Hematopoietic multipotent progenitor cell treated with erythropoietin and hydrocortisone succinate and interleukin-3 and kit ligand, for 4 days (in vitro differentiated cells): ENCODE results near the gene DDX20.

Experiments
- DNase-seq: peaks from one replicate; pipeline ENCODE4 v3.0.0-alpha.2; 2015

DDX20 gene

DNA sequence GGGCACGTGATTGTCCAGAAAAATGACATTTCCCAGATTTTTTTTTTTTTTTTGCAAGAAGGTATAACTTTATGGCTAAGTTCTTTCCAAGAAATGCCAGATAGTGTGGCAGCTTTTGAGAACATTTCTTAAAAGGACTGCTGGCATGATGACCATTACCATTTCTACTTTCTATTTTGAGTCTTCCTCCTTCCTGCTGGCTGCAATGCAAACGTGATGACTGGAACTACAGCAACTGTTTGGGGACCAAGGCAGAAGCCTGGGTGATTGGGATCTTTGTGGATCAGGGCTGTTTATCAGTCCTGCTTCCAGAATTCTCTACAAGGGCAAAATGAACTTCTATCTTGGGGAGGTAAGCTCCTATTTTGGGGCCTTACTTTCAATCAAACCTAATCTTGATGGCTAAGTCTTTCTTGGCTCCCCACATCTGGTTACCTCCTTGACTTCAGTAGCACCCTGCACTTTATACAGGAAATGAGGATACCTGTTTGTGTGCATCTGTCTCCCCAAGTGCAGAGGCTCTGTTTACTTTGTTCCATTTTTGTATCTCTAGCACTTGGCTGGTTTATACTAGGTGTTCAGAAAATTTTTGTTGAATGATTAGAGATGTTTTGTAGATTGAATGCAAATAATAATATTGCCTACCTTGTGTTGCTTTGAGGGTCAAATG lies 3.7 kb upstream of the DDX20 start:
- no peak for DNase-seq

DNA sequence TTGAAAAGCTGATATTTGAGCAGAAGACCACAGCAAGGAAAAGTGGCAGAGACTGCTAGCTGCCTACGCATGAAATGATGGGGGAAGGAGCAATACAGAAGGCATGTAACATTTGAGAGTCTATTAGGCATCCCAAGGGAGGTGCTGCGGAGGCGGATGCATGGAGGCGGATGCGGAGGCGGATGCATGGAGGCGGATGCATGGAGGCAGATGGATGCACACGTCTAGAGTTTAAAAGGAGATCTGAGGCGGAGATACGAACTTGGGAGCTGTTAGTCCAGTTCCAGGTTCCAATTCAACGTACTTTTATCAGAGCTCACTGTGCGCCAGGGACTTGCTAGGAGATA lies 744 bp upstream of the DDX20 start:
- DNase-seq: peak; percentile 65

DNA sequence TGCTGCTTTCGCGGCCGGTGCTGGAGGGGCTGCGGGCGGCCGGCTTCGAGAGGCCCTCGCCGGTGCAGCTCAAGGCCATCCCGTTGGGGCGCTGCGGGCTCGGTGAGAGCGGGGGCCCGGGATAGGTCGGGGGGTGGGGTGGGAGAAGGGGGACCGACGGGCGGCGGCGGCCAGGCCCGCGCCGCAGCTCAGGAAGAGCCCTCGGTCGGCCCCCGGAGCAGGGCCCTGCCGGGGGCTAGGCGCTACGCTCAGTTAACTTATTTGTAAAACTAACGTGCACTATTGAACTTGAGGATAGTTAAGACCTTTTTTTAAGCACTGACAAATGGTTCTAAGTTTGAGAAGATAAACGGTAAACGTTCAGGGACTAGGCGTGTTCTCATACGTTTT lies 418 bp downstream of the DDX20 start:
- DNase-seq: no peak

GRCh38 chr1:111758373-111758772 lies 2.7 kb downstream of the DDX20 start:
- peak; percentile 67 for DNase-seq

DNA sequence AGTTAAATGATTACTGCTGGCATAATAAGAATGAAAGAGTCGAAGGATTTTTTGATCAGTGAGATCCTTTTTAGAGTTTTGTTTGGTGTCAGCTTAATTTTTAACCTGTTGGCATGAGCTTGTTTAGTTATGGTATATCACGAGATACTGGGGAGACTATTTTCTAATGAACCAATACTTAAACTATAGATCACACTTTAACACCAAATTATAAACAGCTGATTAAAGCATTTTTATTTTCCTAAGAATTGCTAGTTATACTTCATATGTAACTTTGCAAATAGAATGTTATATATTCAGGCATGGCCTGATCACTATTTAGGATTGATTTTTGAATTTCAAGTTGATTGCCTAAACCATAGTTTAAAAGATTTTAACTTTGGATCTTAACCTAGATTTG lies 6.0 kb downstream of the DDX20 start:
- no peak for DNase-seq

DNA sequence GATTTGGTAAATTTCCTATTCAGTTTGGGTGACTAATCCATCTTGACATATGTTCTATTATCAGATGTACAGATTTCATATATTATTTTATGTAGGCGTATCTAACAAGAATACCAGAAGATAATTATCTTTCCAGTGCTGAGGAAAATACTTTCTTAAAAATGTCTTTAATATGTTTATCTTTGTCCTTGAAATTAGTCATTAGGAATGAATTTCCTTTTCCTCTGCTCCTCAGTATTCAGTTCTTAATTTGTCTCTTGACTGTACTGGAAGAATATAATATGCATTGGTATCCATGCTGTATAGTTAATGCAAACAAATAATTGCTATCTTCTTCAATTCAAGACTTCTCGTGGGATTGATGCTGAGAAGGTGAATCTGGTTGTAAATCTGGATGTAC lies 6.6 kb downstream of the DDX20 start:
- DNase-seq: no peak

- DNase-seq: no peak
Observed at GRCh38 chr1:111768023-111768422, 12.3 kb downstream of the DDX20 start.

- DNase-seq: no peak
Observed at GRCh38 chr1:111768625-111769024, 12.9 kb downstream of the DDX20 start.

- DNase-seq: peak; percentile 89
Observed at GRCh38 chr1:111769517-111770146, 13.9 kb downstream of the DDX20 start.

- no peak for DNase-seq
Observed at GRCh38 chr1:111770916-111771315, 15.2 kb downstream of the DDX20 start.

GRCh38 chr1:111775966-111776365 lies 20.3 kb downstream of the DDX20 start:
- DNase-seq: no peak

GRCh38 chr1:111776391-111776790 lies 20.7 kb downstream of the DDX20 start:
- no peak for DNase-seq

GRCh38 chr1:111776861-111777260 lies 21.2 kb downstream of the DDX20 start:
- DNase-seq: no peak

- no peak for DNase-seq
Observed at GRCh38 chr1:111777301-111777700, 21.6 kb downstream of the DDX20 start.

DNA sequence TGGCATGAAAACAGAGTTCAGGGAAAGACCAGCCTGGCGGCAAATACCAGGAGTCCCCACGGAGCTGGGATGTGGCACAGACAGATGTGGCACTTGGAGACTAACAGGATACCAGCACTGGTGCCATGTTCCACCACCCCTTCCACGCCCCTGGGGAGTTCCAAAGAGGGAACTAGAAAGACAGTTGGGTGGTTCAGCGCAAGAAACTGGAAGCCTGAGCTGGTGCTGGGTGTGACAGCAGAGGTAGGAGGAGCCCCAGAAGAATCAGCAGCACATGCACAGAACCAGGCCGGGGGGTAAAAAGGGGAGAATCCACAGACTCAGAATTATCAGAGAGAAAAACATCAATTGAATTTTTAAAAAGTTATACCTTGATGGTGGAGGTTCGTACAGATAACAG lies 22.4 kb downstream of the DDX20 start:
- DNase-seq: no peak

DNA sequence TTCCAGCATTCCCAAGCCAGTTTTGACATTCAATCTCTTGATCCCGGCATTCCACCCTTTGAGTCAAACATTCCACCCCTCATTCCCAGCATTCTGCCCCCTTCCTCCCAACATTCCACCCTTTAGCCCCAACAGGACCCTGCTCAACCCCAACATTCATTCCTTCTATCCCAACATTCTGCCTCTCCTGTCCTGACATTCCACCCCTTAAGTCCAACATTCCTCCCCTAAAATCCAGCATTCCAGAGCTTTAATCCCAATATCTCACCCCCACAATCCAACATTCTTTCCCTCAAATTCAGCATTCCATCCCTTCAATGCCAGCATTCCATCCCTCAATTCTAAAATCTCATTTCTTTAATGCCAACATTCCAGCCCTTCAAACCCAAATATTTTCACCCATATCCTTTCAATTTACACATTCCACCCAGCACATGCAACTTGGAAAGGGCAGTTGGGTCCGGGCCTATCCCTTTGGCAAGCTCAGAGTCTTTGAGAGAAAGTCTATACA lies 22.9 kb downstream of the DDX20 start:
- DNase-seq: no peak

DNA sequence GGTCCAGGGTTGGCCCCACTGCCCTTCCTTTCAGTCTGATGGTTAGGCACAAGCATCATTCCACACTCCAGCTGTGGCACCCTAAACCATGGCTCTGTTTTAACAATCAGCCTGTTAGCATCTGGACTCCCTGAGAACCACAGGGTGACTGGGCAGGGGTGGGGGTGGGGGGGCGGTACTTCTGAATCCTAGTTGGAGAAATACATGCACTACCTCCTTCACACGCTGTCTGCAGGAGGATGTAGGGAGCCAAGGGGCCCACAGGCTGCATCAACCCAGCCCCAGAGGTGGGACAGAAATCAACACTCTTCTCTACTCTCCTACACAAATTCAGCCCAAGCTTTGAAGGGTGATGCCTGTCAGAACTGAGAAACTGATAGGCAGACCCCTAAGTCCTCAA lies 23.8 kb downstream of the DDX20 start:
- no peak for DNase-seq

DNA sequence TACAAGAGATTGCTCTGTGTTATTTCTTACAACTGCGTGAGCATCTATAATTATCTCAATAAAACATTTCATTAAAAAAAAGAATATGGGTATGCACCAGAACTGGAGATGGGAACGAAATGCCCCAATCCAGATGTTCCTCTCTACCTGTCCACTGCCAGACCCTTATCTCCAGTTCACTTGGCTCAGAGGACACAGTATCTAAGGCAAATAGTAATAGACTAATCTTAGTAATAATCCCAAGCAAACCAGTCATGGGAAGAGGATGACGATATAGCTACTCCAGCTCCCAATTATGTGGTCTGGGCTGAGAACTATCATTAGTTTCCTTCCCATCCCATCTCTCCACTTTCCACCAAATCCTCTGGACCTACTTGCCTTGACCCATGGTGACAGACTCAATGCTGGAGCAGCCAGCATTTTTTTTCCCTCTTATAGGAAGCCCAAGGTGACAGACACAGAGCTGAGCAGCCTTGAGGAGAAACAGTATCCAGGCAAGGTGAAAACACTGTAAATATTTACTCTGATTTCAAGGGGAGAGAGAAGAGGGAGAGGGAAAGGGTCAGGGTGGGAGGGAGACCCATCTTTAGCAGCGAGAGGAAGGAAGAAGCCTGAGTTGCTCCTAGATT lies 28.7 kb downstream of the DDX20 start:
- no peak for DNase-seq

DNA sequence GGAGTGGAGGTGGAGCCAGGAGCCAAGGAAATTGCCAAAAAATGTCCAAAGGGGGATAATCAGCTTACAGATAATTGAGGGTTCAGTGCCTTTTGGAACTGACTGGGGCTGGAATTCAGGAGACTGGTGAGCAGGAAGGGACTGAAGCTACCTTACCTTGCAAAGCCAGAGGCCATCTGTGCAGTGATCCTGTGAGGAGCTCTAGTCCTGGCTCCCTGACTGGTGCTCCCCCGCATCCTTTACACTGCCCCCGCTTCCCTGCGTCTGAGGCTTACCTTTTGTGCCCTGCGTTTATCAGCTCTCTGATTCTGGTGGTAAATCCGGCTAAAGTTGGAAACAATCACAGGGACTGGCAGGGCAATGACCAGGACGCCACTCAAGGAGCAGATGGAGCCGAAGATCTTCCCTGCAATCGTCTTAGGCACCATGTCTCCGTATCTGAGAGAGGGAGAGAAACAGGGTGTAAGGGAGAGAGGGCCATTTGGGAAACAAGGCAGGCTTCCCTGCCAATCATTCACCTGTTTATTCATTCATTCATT lies 31.0 kb downstream of the DDX20 start:
- no peak for DNase-seq

GRCh38 chr1:111789142-111789541 lies 33.4 kb downstream of the DDX20 start:
- no peak for DNase-seq

DNA sequence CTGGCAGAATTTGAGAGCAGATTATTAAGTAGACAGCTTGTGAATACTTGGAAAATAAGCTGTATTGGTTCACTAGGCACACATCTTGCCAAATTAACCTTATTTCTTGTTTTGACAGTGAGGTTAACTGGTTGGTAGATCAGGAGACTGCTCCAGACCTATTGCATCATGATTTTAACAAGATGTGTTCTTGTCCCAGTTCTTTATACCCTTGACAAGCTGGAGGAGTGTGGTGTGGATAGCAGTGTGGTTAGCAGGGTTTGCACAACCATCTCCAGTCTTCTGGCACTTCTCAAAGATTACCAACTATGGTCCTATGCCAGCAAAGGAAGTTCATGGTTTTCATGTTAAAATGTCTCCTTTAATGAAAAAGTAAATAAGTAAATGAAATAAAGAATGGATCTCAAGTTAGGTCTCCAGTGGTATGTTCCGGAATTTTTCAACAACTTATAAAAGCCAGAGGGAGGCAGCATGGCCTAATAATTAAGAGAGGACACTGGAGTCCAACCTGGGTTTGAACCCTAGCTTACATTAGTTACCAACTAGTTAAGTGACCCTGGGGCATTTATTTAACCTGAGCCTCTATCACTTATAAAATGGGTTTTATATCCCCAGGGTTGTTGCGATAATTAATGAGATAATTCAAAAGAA lies 34.1 kb downstream of the DDX20 start:
- peak; percentile 57 for DNase-seq

- no peak for DNase-seq
Observed at GRCh38 chr1:111791776-111792175, 36.1 kb downstream of the DDX20 start.

GRCh38 chr1:111792249-111792648 lies 36.5 kb downstream of the DDX20 start:
- DNase-seq: no peak

DNA sequence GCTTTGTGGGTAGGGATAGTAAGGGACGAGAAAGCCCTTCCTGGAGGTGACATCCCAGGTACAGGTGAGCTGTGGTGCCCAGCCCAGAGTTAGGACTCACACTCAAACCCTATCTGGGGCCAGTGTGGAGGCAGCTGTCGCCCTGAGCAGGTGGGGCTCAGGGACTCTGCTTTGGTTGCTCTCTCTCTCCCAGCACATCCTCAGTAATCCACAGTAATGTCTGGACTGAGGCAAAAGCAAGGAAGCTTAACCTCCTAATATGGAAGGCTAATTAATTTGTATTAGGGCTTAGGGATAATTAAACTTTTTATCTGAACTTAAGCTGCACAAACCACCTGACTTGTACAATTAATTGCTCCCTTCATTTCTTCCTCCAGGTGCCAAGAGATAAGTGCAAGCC lies 38.2 kb downstream of the DDX20 start:
- DNase-seq: no peak
